GM21723 (cell line): ENCODE data around the gene CNOT10.

Experiments used
- ATAC-seq: cut with Tn5 transposase; IDR thresholded peaks from one replicate; pipeline ENCODE4 v1.9.1; 2021; ENCODE audit warnings: mild to moderate bottlenecking, moderate library complexity; ENCODE audit not compliant: unreplicated experiment

Gene CNOT10

DNA sequence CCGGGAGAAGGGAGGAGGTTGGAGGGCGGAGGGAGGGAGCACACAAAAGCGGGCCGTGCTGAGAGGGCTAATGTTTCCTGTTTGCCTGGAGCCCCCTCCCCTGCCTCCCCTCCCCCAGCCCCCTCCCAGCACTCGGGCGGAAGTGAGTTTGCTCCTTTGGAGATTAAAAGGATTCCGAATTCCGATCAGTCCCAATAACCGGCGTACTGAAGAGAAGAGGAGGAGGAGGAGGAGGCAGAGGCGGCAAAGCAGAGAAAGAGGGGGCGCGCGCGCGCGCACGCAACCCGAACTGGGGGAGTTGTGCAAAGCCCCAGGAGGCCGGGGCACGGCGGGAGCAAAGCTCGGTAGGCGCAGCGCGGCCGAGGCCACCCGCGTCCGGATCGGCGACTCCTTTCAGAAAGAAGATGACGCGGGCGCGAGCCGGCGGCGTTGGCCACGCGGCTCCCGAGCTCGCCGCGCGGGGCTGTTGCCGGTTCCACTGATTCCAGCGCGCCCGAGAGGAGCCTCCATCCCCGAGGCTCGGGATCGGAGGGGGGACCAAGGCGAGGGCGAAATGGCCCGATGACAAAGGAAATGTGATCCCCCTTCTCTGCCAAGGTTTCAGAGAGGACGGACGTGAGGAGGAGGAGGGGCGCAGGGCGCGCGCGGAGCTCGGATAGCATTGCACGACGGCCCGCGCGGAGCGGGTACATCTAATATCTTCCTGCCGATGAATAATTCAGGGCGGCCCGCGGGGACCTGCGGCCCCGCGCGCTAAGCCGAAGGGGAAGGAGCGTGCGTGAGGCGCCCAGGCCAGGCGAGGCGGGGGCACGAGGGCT lies 131.7 kb downstream of the CNOT10 start:
- no peak for ATAC-seq

DNA sequence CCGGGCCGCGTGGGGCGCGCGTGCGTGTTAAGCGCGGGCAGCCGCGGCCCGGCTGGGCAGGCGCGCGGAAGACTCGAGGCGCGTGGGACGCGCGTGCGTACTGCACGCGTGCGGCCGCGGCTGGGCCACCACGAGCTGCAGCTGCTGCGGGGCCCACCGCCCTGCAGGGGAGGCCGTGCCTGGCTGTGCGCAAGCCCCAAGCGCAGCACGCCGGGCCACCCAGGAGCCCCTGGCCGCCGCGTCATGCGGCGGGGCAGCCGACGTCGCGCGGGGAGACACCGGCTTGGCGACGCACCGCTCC lies 132.2 kb downstream of the CNOT10 start:
- no peak for ATAC-seq

GRCh38 chr3:32817558-32818228 lies 132.7 kb downstream of the CNOT10 start, which contains the start of gene TRIM71:
TSS of gene TRIM71 (plus strand) at chr3:32817997. CDS start at chr3:32818081, 84 bp downstream.
- no peak for ATAC-seq

GRCh38 chr3:32818229-32818969 lies 133.4 kb downstream of the CNOT10 start:
- ATAC-seq = no peak

- ATAC-seq = no peak
These were observed 134.1 kb downstream of the CNOT10 start for GRCh38 chr3:32818970-32819511.

DNA sequence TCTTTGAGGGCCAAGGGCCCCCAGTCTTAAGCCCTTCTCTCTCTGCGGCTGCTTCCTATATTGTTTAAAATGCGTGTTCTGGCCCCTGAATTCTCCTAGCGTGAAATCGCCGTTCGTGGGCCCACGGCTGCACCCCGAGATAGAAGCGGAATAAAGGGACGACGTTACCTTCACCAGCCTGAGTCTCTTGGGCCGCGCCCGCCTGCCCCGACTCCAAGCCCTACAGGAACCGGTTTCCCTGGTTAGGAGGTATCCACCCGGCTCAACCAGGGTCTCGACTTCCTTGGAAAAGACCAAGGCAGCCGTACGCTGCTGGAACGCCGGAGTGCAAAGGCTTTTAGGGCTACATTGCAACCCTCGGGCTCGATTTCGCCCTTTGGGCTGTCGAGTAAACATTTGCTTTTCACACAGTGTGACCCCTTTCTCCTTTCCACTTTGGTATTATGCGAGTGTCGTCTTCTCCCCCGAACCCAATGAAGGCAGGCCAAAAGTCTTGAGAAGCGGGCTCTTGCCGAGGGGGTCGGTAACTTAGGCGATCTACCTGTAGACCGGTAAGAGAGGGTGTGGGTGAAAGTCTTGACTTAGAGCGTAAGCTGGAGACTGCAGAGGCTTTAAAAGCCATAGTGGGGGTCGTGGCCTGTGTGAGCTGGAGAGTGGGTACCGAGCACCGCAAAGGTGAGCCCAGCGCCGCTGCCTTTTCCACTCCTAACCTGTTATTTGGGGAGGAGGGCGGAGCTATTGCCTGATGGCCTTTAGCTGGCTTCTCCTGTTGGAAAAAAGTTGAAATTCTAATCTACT lies 134.8 kb downstream of the CNOT10 start:
- ATAC-seq = no peak

GRCh38 chr3:32820430-32820829 lies 135.4 kb downstream of the CNOT10 start:
- ATAC-seq = no peak

DNA sequence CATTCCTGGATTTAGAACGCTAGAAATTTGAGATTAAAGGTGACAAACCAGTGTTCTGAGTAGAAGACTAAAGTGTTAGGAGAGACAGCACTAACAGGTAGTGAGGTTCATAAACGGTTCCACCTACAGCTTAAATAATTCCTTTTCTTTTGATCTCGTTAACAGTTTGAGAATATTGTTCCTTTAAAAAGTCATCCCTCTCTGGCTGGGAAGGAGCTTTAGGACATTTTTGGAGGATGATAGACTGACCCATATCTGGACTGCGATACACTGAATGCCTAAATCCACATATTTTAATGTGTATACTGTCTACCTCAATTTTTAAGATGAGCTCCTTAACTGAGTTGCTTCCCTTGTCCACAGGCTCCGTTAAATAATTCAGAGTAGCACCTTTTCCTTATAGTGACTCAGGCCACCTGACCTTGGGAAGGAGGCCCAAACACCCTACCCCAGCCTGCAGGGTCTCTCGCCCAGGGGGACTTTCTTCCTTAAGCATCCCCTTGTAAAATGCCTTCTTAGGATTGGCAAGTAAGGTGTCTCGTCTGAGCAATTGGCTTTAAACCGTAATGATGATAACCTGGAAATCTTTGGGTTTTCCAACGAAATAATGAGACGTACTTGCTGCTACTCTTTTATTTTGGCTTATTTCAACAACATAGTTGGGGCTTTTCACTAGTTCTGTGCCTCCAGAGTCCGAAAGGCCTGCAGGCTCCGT lies 136.1 kb downstream of the CNOT10 start:
- no peak for ATAC-seq

DNA sequence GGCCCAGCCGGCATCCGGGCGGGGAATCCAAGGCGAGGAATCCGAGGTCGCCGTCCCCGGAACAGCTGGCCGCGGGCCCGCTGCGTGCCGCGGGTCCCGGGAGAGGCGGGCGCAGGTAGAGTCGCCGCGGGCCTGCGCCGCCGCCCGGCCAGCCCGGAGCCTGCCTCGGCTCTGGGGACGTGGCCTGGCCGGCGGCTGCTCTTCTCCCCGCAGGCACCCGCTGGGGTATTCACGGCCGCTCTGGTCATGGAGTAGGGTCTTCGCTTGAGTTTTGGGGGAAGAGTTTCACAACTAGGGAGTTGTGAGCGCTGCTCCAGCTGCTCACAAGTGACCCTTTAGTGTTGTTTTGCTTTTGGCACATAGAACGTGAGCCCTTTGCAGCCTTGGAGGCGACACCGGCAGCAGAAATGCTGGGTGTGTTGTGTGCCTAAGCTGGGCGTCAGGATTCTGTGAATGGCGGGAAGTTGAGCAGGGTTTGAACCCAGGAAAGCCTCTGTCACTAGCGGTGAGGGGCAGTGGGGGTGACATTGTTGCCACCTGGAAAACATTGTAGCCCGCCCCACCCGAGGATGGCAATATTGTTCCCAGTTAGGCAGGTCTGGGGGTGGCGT lies 136.8 kb downstream of the CNOT10 start:
- ATAC-seq = no peak

DNA sequence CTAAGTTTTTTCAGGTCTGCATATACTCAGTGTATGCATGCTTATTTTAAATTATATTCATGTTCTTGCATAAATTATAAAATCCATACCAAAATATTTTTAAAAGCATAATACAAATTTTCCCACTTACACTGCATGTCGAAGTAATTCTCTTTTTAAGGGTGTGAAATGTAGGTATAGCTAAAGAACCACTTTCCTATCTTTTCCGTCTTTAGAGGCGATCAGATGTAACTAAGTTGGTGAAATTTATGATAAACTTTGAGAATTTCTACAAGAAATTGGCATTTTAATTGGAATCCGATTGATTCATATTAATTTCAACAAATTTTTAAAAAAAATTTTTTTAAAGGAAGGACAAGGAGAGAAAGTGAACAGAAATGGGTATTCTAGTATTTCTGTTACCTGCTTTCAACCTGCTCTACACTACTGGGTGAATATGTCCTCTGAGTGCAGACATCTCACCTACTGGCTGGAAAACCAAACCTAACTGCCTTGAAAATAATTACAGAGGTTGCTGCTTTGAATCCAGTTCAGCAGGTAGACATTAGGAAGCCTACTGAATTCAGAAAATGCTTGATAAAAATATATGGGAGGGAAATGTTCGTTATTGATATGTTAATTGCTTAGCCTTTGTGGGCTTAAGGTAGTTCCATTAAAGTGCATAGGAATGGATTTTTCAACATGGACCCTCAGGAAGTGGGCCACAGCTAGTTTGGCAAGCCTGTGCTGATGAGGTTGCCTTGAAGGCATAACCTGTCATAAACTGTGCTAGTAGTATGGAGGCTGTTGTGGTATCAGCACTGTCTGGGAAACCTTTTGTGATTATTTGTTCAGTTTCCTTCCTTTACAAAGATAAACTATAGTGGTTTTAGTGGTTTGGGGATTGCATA lies 137.9 kb downstream of the CNOT10 start:
- no peak for ATAC-seq
